IMR-90 (cell line): ENCODE measurements around the gene CRISP2. TPM values are rescaled to one million over a fixed set of nuclear protein-coding genes. Genes with fewer than 3 reads are reported as not detected.

Experiments used
- ATAC-seq: fragments of 200-7000 bp; cut with Tn5 transposase; 2 replicates; pipeline ENCODE4 v1.9.1; 2020; ENCODE audit warnings: low read depth, mild to moderate bottlenecking, moderate library complexity
- BruUV-seq: library from RNA; stranded (reverse); fragments of 400-500 nt; replicated peaks from 2 replicates; lab custom pipeline; 2021; lab: Mats Ljungman, UMichigan
- CTCF ChIA-PET: fragments of 300-600 bp; formaldehyde crosslinking; extraction: SDS; loops from one replicate; lab custom pipeline; 2021; ENCODE audit warnings: antibody characterized with exemption; lab: Yijun Ruan, JAX
- POLR2A ChIA-PET: fragments of 300-600 bp; sonication (Branson Sonifier 250); formaldehyde crosslinking; loops from one replicate; lab custom pipeline; 2022; ENCODE audit warnings: antibody characterized with exemption; ENCODE audit not compliant: unreplicated experiment; lab: Charles Lee
- DNase-seq: peaks from one replicate; pipeline ENCODE4 v3.0.0; 2013
- H2AFZ ChIP-seq: replicated peaks from 2 replicates; pipeline ENCODE3; 2013; ENCODE audit warnings: low read length, mild to moderate bottlenecking; ENCODE audit not compliant: poor library complexity
- H2AK5ac ChIP-seq: 2 replicates; pipeline ENCODE4 v1.6.1; 2013; ENCODE audit warnings: low read depth, low read length, inconsistent platforms
- H2AK9ac ChIP-seq: replicated peaks from 2 replicates; pipeline ENCODE3; 2013; ENCODE audit warnings: mild to moderate bottlenecking, low read depth, low read length, moderate library complexity; ENCODE audit not compliant: poor library complexity
- H2BK120ac ChIP-seq: 2 replicates; pipeline ENCODE4 v1.6.1; 2013; ENCODE audit warnings: low read depth, low read length, inconsistent platforms
- H2BK15ac ChIP-seq: 3 replicates; pipeline ENCODE4 v1.6.1; 2013; ENCODE audit warnings: low read depth, low read length, inconsistent platforms
- H2BK20ac ChIP-seq: 2 replicates; pipeline ENCODE4 v1.6.1; 2013; ENCODE audit warnings: low read depth, mild to moderate bottlenecking, inconsistent platforms, low read length, moderate library complexity
- H2BK5ac ChIP-seq: 2 replicates; pipeline ENCODE4 v1.6.1; 2013; ENCODE audit warnings: mild to moderate bottlenecking, low read depth, low read length, inconsistent platforms; ENCODE audit not compliant: poor library complexity, severe bottlenecking
- H3K14ac ChIP-seq: replicated peaks from 2 replicates; pipeline ENCODE4 v1.6.1; 2013; ENCODE audit warnings: low read depth, low read length, inconsistent platforms
- H3K18ac ChIP-seq: 2 replicates; pipeline ENCODE4 v1.6.1; 2013; ENCODE audit warnings: low read depth, low read length, control low read depth
- H3K23ac ChIP-seq: 2 replicates; pipeline ENCODE4 v1.6.1; 2013; ENCODE audit warnings: low read depth, low read length, inconsistent platforms
- H3K27ac ChIP-seq: 2 replicates; pipeline ENCODE4 v1.5.1; 2013; ENCODE audit warnings: mild to moderate bottlenecking, control low read depth, low read length; ENCODE audit not compliant: insufficient read depth
- H3K27me3 ChIP-seq: 2 replicates; pipeline ENCODE4 v1.6.1; 2013; ENCODE audit warnings: low read length; ENCODE audit not compliant: control insufficient read depth, insufficient read depth
- H3K36me3 ChIP-seq: 2 replicates; pipeline ENCODE4 v1.6.1; 2013; ENCODE audit warnings: low read length, mixed read lengths; ENCODE audit not compliant: control insufficient read depth, insufficient read depth
- H3K4ac ChIP-seq: 2 replicates; pipeline ENCODE4 v1.6.1; 2013; ENCODE audit warnings: low read depth, low read length, inconsistent platforms
- H3K4me1 ChIP-seq: 2 replicates; pipeline ENCODE4 v1.6.1; 2013; ENCODE audit warnings: low read length, mixed read lengths; ENCODE audit not compliant: control insufficient read depth, insufficient read depth
- H3K4me2 ChIP-seq: 2 replicates; pipeline ENCODE4 v1.6.1; 2013; ENCODE audit warnings: low read depth, mild to moderate bottlenecking, control low read depth, low read length, moderate library complexity
- H3K4me3 ChIP-seq: 2 replicates; pipeline ENCODE4 v1.5.1; 2013; ENCODE audit warnings: low read depth, mild to moderate bottlenecking, control low read depth, low read length, moderate library complexity; ENCODE audit not compliant: insufficient read depth
- H3K56ac ChIP-seq: 2 replicates; pipeline ENCODE4 v1.6.1; 2013; ENCODE audit warnings: low read length, inconsistent platforms; ENCODE audit not compliant: insufficient read depth; ENCODE audit errors: extremely low read depth
- H3K79me1 ChIP-seq, 2 experiments: 2 replicates each; pipeline ENCODE4 v1.6.1; 2013; ENCODE audit warnings: low read length in 2 of 2, inconsistent platforms in 1 of 2, low read depth in 1 of 2
- H3K9ac ChIP-seq: 2 replicates; pipeline ENCODE4 v1.6.1; 2013; ENCODE audit warnings: low read depth, low read length, control low read depth
- H3K9me1 ChIP-seq: 2 replicates; pipeline ENCODE4 v1.6.1; 2013; ENCODE audit warnings: low read length, inconsistent platforms; ENCODE audit not compliant: insufficient read depth
- H3K9me3 ChIP-seq: 2 replicates; pipeline ENCODE4 v1.6.1; 2013; ENCODE audit warnings: low read length; ENCODE audit not compliant: control insufficient read depth, insufficient read depth
- H4K20me1 ChIP-seq: 2 replicates; pipeline ENCODE4 v1.6.1; 2013; ENCODE audit warnings: low read length, inconsistent platforms; ENCODE audit not compliant: insufficient read depth
- H4K5ac ChIP-seq: 2 replicates; pipeline ENCODE4 v1.6.1; 2013; ENCODE audit warnings: mild to moderate bottlenecking, low read depth, low read length, control low read depth
- H4K8ac ChIP-seq, 2 experiments: 2 replicates each; pipeline ENCODE4 v1.6.1; 2013; ENCODE audit warnings: low read depth in 2 of 2, low read length in 2 of 2, control low read depth in 1 of 2, inconsistent platforms in 1 of 2
- H4K91ac ChIP-seq: 2 replicates; pipeline ENCODE4 v1.6.1; 2013; ENCODE audit warnings: low read depth, low read length, inconsistent platforms; ENCODE audit not compliant: insufficient read depth
- BHLHE40 ChIP-seq: fragments of 150-350 bp; IDR thresholded peaks from 2 replicates; pipeline ENCODE4 v1.6.1; 2016; ENCODE audit warnings: mild to moderate bottlenecking, low read depth, low read length
- CHD1 ChIP-seq: IDR thresholded peaks from 2 replicates; pipeline ENCODE4 v1.6.1; 2012; ENCODE audit warnings: low read depth, low read length, improper control_type of control experiment
- CTCF ChIP-seq: conservative IDR thresholded peaks from 2 replicates; pipeline ENCODE4 v1.5.1; 2012; ENCODE audit warnings: mild to moderate bottlenecking, low read depth, low read length, improper control_type of control experiment
- ELK1 ChIP-seq: fragments of 150-350 bp; IDR thresholded peaks from 2 replicates; pipeline ENCODE4 v1.6.1; 2016; ENCODE audit warnings: low read depth, mild to moderate bottlenecking, low read length, moderate library complexity, borderline replicate concordance
- MAZ ChIP-seq: IDR thresholded peaks from 2 replicates; pipeline ENCODE4 v1.6.1; 2012; ENCODE audit warnings: low read depth, mild to moderate bottlenecking, low read length, improper control_type of control experiment, moderate library complexity, borderline replicate concordance
- MXI1 ChIP-seq: IDR thresholded peaks from 2 replicates; pipeline ENCODE4 v1.6.1; 2012; ENCODE audit warnings: low read depth, mild to moderate bottlenecking, low read length, moderate library complexity, borderline replicate concordance
- POLR2A ChIP-seq: IDR thresholded peaks from 2 replicates; pipeline ENCODE4 v1.6.1; 2012; ENCODE audit warnings: mild to moderate bottlenecking, low read depth, low read length
- RAD21 ChIP-seq: IDR thresholded peaks from 2 replicates; pipeline ENCODE4 v1.6.1; 2012; ENCODE audit warnings: low read length, improper control_type of control experiment
- RCOR1 ChIP-seq: IDR thresholded peaks from 2 replicates; pipeline ENCODE4 v1.6.1; 2012; ENCODE audit warnings: mild to moderate bottlenecking, low read length, improper control_type of control experiment; ENCODE audit not compliant: insufficient replicate concordance
- RFX5 ChIP-seq: IDR thresholded peaks from 2 replicates; pipeline ENCODE4 v1.8.0; 2012; ENCODE audit warnings: low read depth, mild to moderate bottlenecking, low read length, moderate library complexity
- SMC3 ChIP-seq: fragments of 150-350 bp; IDR thresholded peaks from 2 replicates; pipeline ENCODE4 v1.6.1; 2016; ENCODE audit warnings: low read depth, mild to moderate bottlenecking, antibody characterized with exemption, low read length, moderate library complexity
- WGBS, 2 experiments: methylation state at CpG; one replicate each; pipeline versions ENCODE4 v1.1.5 to v1.1.7; 2013; ENCODE audit warnings: missing lambda C conversion rate in 2 of 2; ENCODE audit not compliant: insufficient read length in 1 of 2; ENCODE audit errors: extremely low coverage in 2 of 2; 5-methylcytosine and 5-hydroxymethylcytosine counted together
- dilution Hi-C: fragments of 300-500 bp; cut with HindIII; formaldehyde crosslinking; loops from one replicate; pipeline ENCODE4 v1.14.3; 2018; ENCODE audit warnings: low sequenced_read_pairs; ENCODE audit not compliant: unreplicated experiment
- in situ Hi-C: fragments of 300-500 bp; cut with MboI; formaldehyde crosslinking; loops from 3 replicates; pipeline ENCODE4 v1.14.3; 2019; ENCODE audit warnings: low sequenced_read_pairs, inconsistent platforms, mixed read lengths
- intact Hi-C: fragments of 100-400 bp; cut with micrococcal nuclease; formaldehyde crosslinking; loops from 2 replicates; pipeline ENCODE4 v1.10.0; 2022
- polyA plus RNA-seq, 3 experiments: library from polyadenylated mRNA; depleted of rRNA; stranded (reverse); fragments of >200 nt; gene quantifications; 2 replicates each; pipeline ENCODE4 v1.2.3, GENCODE V29; 2012; ENCODE audit warnings: low replicate concordance in 1 of 3
- total RNA-seq: library from RNA; depleted of rRNA; stranded (reverse); fragments of >200 nt; gene quantifications from 2 replicates; pipeline ENCODE4 v1.2.3, GENCODE V29; 2012
- TF ChIP-seq, protein P1 (sequence below): fragments of 150-350 bp; IDR thresholded peaks from 2 replicates; pipeline ENCODE4 v1.6.1; 2017; ENCODE audit warnings: mild to moderate bottlenecking, antibody characterized with exemption, low read length, low read depth

The CRISP2 gene
- total and polyA plus RNA-seq, 2 of the 4 experiments (the other 2 are of a cell fraction), result not detected

DNA sequence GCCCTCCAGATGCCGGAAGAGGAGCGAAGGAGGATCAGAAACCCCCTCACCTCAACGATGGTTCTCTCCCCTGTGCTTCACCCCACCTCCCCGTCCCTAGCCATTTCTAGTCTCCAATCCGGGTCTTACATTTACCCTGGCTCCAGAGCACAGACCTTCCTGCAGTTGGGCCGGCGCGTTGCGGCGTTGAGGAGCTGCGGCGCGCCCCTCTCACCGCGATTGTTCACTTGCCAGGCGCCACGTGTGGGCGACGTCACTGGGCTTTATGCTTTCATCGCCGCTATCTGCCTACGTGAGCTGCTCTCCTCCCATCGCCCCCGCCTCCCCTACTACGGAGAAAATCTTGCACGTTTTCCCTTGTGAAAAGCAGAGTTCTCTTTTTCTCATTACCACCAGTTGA lies at the start of gene CRISP2 (continued):
- TF ChIP-seq ELK1, result no peak

DNA sequence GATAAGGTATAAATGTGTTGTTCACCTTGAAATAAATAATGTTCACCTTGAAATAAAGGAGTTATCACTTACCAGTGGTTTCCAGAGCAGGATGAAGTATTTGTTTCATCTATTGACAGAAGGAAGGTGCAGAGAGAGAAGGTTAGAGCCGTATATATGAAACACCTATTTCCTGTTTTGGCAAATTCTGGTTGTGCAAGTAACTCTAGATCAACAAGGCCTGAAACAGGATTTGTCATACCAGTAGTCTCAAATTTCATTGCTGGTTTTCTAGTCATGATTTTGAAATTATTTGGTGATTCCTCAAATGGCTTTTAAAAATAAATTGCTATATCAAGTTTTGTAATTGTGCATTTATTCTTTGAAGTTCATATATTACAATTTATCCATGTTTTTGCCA lies 30.9 kb upstream of the CRISP2 start, which contains the start of gene CRISP3:
Gene CRISP3, minus strand, starts transcription at position 130 of the 400 bp plus-strand sequence. Its CDS starts 21 bp downstream, at position 109.
- in situ Hi-C loops, result no loop called here
- no peak within 1 kb of the TSS for H4K5ac ChIP-seq
- no peak within 1 kb of the TSS for H3K23ac ChIP-seq
- no peak within 1 kb of the TSS for H2BK120ac ChIP-seq
- no CpG with 5 or more reads among the region's 1 CpG for WGBS, 2 experiments
- no peaks in the 10 kb centered on the region for H3K79me1 ChIP-seq
- no peaks in the 10 kb centered on the region for H3K4me1 ChIP-seq
- H3K27ac ChIP-seq, result no peak within 1 kb of the TSS
- no peak for ATAC-seq
- H3K4ac ChIP-seq, result no peak within 1 kb of the TSS
- intact Hi-C loops, result no loop called here
- H3K56ac ChIP-seq, result no peak within 1 kb of the TSS
- H3K4me3 ChIP-seq, result no peak within 1 kb of the TSS
- DNase-seq, result no peak
- H2BK5ac ChIP-seq, result no peak within 1 kb of the TSS
- no peak within 1 kb of the TSS for H2AK9ac ChIP-seq
- no peak for TF ChIP-seq ELK1
- no peak for TF ChIP-seq MXI1
- no peak for TF ChIP-seq MAZ
- no peak for TF ChIP-seq CTCF
- TF ChIP-seq SMC3, result no peak
- no peak for TF ChIP-seq POLR2A
- no peak for TF ChIP-seq CHD1
- TF ChIP-seq RAD21, result no peak
- TF ChIP-seq RFX5, result no peak
- no peak for TF ChIP-seq RCOR1
- TF ChIP-seq BHLHE40, result no peak
- TF ChIP-seq, protein P1, sequence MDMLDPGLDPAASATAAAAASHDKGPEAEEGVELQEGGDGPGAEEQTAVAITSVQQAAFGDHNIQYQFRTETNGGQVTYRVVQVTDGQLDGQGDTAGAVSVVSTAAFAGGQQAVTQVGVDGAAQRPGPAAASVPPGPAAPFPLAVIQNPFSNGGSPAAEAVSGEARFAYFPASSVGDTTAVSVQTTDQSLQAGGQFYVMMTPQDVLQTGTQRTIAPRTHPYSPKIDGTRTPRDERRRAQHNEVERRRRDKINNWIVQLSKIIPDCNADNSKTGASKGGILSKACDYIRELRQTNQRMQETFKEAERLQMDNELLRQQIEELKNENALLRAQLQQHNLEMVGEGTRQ, result no peak
- no peaks in the 10 kb centered on the region for H3K9me3 ChIP-seq
- no peak within 1 kb of the TSS for H2AK5ac ChIP-seq
- no peak within 1 kb of the TSS for H2AFZ ChIP-seq
- dilution Hi-C loops, result no loop called here
- no peak within 1 kb of the TSS for H3K18ac ChIP-seq
- no peak within 1 kb of the TSS for H3K4me2 ChIP-seq
- H4K91ac ChIP-seq, result no peak within 1 kb of the TSS
- no peaks in the 10 kb centered on the region for H3K27me3 ChIP-seq
- ChIA-PET POLR2A (no interaction called here), CTCF (no interaction called here)
- no peak within 1 kb of the TSS for H2BK20ac ChIP-seq
- no peaks in the 10 kb centered on the region for H3K9me1 ChIP-seq
- no TSS peak for BruUV-seq
- H2BK15ac ChIP-seq, result no peak within 1 kb of the TSS
- H3K14ac ChIP-seq, result no peak within 1 kb of the TSS
- H4K8ac ChIP-seq, result no peak within 1 kb of the TSS
- no peak within 1 kb of the TSS for H3K9ac ChIP-seq
- no peaks in the 10 kb centered on the region for H4K20me1 ChIP-seq
- no peaks in the 10 kb centered on the region for H3K36me3 ChIP-seq
